HG02588 (cell line): ENCODE measurements around the gene DSTN.

Source experiments
- ATAC-seq: cut with Tn5 transposase; IDR thresholded peaks from one replicate; pipeline ENCODE4 v1.9.1; 2021; ENCODE audit warnings: mild to moderate bottlenecking, moderate library complexity; ENCODE audit not compliant: unreplicated experiment

The DSTN gene

GRCh38 chr20:17622851-17623508 is 53.1 kb downstream of the DSTN start:
- ATAC-seq: no peak

- no peak for ATAC-seq
These were observed 54.2 kb downstream of the DSTN start for GRCh38 chr20:17624070-17624469.

- no peak for ATAC-seq
These were observed 54.8 kb downstream of the DSTN start for GRCh38 chr20:17624551-17625245.

- ATAC-seq: no peak
These were observed 55.6 kb downstream of the DSTN start for GRCh38 chr20:17625246-17626051.

- ATAC-seq: no peak
These were observed 56.5 kb downstream of the DSTN start for GRCh38 chr20:17626217-17627007.

GRCh38 chr20:17627101-17627955 is 57.5 kb downstream of the DSTN start:
- no peak for ATAC-seq

- ATAC-seq: no peak
These were observed 58.4 kb downstream of the DSTN start for GRCh38 chr20:17628101-17628841.

GRCh38 chr20:17629025-17629424 is 59.1 kb downstream of the DSTN start:
- ATAC-seq: no peak

GRCh38 chr20:17629678-17630089 is 59.8 kb downstream of the DSTN start:
- no peak for ATAC-seq

- ATAC-seq: no peak
These were observed 60.4 kb downstream of the DSTN start for GRCh38 chr20:17630151-17630805.

- no peak for ATAC-seq
These were observed 60.9 kb downstream of the DSTN start for GRCh38 chr20:17630806-17631195.

- no peak for ATAC-seq
These were observed 61.9 kb downstream of the DSTN start for GRCh38 chr20:17631576-17632319.

GRCh38 chr20:17633221-17633849 is 63.5 kb downstream of the DSTN start:
- ATAC-seq: no peak

GRCh38 chr20:17633850-17634500 is 64.1 kb downstream of the DSTN start:
- ATAC-seq: no peak

GRCh38 chr20:17634661-17635331 is 64.9 kb downstream of the DSTN start:
- no peak for ATAC-seq

- no peak for ATAC-seq
These were observed 65.7 kb downstream of the DSTN start for GRCh38 chr20:17635332-17636244.
